T-helper 1 cell treated with Interleukin-12 subunit alpha and Interleukin-12 subunit beta and Interleukin-4 antibody, amounts not matched to agents 30 ng/mL and 1 ng/mL, for 36 hours (primary cell): ENCODE data around the gene EIF4H. TPM values are rescaled to one million over a fixed set of nuclear protein-coding genes. Genes with fewer than 3 reads are reported as not detected.
"Not testable (repeated sequence)": the region's sequence is repeated elsewhere in the genome, so short reads cannot be mapped to it uniquely, and the experiment has no call there.

ENCODE experiments used
- intact Hi-C: fragments of 100-400 bp; cut with micrococcal nuclease; formaldehyde crosslinking; loops from one replicate; pipeline ENCODE4 v1.15.1; 2024
- total RNA-seq: library from RNA; stranded (reverse); gene quantifications from 2 replicates; pipeline ENCODE4 v1.2.3, GENCODE V29; 2022

Gene EIF4H
- total RNA-seq, 1 donor from 2014 or later: 275 TPM

GRCh38 chr7:74222851-74223710, 48.9 kb downstream of the EIF4H start:
- intact Hi-C loops: no loop called here

DNA sequence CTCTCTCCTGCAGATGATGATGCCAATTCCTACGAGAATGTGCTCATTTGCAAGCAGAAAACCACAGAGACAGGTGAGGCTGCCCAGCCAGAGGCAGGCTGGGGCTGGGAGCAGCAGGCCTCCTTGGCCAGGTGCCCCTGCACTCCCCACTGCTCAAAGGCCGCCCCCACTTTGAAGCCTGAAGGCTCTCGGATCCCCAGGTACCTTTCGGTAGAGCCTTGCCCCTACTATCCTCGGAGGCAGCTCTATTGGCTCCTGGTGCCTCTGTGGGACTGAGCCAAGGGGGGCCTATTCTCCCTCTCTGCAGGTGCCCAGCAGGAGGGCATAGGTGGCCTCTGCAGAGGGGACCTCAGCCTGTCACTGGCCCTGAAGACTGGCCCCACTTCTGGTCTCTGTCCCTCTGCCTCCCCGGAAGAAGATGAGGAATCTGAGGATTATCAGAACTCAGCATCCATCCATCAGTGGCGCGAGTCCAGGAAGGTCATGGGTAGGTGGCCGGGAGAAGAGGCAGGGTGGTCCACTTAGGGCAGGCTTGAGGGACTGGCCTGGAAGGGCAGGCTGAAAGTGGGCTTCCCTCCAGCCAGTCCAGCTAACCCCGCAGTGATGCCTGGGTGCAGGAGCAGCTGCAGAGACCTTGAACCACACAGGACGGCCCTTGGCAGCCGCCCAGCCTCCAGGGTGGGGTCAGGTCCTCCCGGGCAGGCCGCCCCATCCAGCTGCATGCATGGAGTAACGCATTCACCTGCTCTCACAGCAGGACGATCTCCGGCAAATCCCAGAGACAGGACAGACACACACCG, 49.8 kb downstream of the EIF4H start:
- intact Hi-C loops: no loop called here

DNA sequence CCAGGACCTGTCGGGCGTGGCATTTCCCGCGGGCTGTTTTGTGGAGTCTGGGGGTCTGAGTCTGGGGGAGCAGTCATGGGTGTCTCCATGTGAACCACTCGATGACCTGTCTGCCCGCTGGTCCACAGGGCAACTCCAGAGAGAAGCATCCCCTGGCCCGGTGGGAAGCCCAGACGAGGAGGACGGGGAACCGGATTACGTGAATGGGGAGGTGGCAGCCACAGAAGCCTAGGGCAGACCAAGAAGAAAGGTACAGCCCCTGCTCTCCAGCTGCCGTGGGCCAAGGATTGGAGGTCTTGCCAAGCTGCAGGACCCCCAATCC, 50.3 kb downstream of the EIF4H start:
- intact Hi-C loops: no loop called here

GRCh38 chr7:74224907-74225306, 50.8 kb downstream of the EIF4H start:
- intact Hi-C loops: not testable (repeated sequence)

DNA sequence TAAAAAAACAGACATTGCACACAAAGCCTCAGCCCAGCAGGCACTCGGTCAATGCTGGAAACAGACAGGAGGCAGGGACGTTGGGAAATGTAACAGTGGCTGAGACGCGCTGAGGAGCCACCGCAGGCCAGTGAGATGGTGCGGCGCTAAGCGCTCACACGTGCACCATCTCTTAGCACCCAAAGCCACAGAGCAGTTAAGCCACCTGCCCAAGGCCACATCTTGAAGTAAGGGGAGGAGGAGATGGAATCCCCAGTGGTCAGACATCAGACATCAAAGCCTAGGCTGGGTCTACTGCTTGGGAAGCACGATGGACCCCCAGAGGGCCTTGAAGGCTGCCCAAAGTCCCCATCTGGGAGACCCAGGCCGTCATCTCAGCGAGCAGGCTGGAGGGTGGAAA, 51.2 kb downstream of the EIF4H start:
- intact Hi-C loops: no loop called here

DNA sequence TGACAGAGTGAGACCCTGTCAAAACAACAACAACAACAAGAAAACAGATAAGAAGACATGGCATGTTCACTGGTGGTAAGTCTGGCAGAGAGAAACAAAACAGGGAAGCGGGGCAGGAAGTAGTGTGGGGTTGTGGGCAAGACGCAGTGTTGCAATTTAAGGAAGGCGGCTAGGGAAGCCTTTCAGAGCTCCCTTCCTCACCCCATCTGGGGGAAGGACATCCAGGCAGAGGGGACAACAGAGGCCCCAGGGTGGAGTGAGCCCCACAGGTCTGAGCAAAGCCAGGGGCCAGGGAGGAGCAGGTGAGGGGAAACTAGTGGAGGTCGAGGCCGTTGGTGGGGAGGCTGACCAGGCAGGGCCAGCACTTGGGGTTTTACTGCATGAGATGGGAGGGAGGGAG, 52.5 kb downstream of the EIF4H start:
- intact Hi-C loops: no loop called here

GRCh38 chr7:74228951-74229900, 55.1 kb downstream of the EIF4H start:
- intact Hi-C loops: no loop called here

DNA sequence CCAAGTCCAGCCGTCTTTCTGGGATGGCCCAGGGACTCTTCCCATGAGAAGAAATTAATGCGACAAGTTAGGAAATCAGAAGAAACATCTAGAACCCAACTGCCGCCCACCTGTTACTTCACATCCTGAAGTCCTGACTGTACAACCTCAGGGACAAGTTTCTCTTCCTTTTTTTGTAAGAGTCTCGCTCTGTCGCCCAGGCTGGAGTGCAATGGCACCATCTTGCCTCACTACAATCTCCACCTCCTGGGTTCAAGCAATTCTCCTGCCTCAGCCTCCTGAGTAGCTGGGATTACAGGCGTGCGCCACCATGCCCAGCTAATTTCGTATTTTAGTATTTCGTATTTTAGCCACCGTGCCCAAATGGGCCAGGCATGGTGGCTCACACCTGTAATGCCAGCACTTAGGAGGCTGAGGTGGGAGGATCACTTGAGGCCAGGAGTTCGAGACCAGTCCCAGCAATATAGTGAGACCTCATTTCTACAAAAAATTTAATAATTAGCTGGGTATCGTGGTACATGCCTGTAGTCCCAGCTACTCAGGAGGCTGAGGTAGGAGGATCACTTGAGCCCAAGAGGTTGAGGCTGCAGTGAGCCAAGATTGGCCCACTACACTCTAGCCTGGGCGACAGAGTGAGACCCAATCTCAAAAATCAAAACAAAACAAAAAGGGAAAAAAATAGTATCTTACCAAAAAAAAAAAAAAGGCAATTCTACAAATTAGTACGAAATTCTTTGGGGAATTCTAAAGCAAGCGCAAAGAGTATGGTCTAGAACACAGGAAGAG, 56.5 kb downstream of the EIF4H start:
- intact Hi-C loops: no loop called here

- intact Hi-C loops: no loop called here
These were observed 57.1 kb downstream of the EIF4H start for GRCh38 chr7:74231232-74231590.

DNA sequence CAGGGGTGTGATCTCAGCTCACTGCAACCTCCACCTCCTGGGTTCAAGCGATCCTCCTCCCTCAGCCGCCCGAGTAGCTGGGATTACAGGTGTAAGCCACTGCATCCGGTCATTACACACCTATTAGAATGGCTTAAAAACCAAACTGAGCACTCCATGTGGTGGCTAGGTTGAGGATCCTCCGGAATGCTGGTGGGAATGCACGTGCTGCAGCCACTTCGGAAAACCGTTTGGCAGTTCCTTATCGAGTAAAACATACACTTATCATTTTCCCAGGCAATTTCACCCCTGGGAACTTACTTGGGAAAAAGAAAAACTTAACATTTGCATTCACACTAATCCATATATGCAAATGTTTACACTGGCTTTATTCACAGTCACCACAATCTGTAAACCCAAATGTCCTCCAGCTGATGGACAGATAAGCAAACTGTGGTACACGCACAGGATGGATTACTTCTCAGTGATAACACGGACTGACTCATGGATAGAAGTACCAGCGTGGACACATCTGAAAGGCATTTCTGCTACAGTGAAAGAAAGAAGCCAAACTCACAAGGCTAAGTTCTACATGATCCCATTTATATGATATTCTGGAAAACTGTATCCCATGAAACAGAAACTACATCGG, 59.6 kb downstream of the EIF4H start:
- intact Hi-C loops: no loop called here

DNA sequence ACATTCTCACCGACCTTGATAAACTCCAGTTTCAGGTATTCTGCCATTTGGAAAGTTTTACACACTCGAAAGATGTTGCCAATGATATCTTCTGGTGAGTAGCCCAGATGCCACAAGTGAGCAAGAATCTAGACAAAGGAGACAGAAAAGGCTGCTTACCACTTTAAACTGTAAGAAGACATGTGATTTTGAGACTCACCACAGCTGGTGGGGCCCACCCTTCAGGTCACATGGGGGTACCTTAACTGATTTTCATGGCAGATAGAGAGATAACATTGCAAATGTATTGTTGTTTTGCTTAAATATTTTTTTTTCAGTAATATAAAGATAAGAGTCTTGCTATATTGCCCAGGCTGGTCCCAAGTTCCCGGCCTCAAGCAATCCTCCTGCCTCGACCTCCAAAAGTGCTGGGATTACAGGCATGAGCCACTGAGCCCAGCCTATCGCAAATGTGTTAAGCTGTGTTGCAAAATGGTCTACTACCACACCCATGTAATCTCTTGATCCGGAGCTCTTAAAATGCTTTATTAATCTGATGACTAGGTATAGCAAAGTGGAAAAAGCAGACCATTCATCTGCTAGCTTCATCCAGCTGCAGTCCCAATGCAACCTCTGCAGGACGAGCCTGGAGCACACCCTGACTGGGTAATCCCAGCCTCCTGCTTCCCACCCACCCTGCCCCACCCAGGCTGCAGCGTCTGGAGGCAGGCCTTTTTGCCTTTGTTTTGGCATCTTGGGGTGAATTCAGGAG, 61.5 kb downstream of the EIF4H start:
- intact Hi-C loops: no loop called here

DNA sequence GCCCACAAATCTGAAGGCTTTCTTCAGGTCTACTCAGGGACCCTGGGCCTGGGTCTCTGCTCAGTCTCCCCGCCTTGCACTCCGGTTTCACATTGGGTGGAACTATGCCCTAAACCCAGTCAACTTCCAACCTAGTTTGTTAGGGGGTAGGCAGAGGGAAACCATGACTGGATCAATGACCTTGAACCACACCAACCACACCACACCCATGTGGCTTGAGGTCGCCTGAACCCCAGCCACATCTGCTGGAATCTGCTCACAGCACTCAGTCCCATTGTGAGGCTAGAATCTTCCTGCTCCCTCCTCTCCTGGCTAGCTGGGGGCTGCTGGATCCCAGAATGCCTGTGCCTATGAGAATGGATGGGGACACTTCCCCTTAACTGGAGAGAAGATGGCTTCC, 62.1 kb downstream of the EIF4H start:
- intact Hi-C loops: no loop called here

- intact Hi-C loops: no loop called here
These were observed 66.3 kb downstream of the EIF4H start for GRCh38 chr7:74240482-74240881.

GRCh38 chr7:74242122-74242443, 67.9 kb downstream of the EIF4H start:
- intact Hi-C loops: no loop called here

GRCh38 chr7:74246497-74246896, 72.3 kb downstream of the EIF4H start:
- intact Hi-C loops: no loop called here

Other genes starting within 250 kb of the EIF4H start
- gene ELN, start 146.2 kb upstream of the EIF4H start, total RNA-seq: not detected in 2 replicates
- gene LIMK1, start 90.6 kb upstream of the EIF4H start, total RNA-seq: 19.5 and 20.6 TPM in 2 replicates
- gene LAT2, start 35.6 kb downstream of the EIF4H start, total RNA-seq: 27.3 and 27.9 TPM in 2 replicates
- gene RFC2, start 80.0 kb downstream of the EIF4H start, total RNA-seq: 51.7 and 55.0 TPM in 2 replicates
- 1.6 and 2.6 TPM in 2 replicates for gene CLIP2, start 115.1 kb downstream of the EIF4H start, total RNA-seq